ENCODE results near the gene RXRA. TPM values are rescaled to one million over a fixed set of nuclear protein-coding genes. Genes with fewer than 3 reads are reported as not detected.

The RXRA gene
- total RNA-seq, 2 donors from 2014 or later: 68.2 to 72.0 TPM

GRCh38 chr9:134462318-134462717 lies 136.1 kb downstream of the RXRA start:
- no peaks in the 10 kb centered on the region for H3K36me3 ChIP-seq
- no peaks in the 10 kb centered on the region for H3K9me3 ChIP-seq
- no peak overlapping the region for H3K4me3 ChIP-seq
- H3K4me1 ChIP-seq: no peaks in the 10 kb centered on the region
- intact Hi-C loops (cut with DNase I): no loop called here
- TF ChIP-seq CTCF (IDR thresholded peaks at IDR 0.05): no peak
- no peaks in the 10 kb centered on the region for H3K27me3 ChIP-seq
- no peak overlapping the region for H3K9ac ChIP-seq (ENCODE audit: low read depth in 2 of 2, low read length in 2 of 2)
- no peak overlapping the region for H3K27ac ChIP-seq
- DNase-seq: no peak

- intact Hi-C loops (cut with DNase I): no loop called here
- no peak for TF ChIP-seq CTCF (IDR thresholded peaks at IDR 0.05)
- no peak overlapping the region for H3K9ac ChIP-seq (ENCODE audit: low read depth in 2 of 2, low read length in 2 of 2)
- no peak overlapping the region for H3K27ac ChIP-seq
- no peaks in the 10 kb centered on the region for H3K27me3 ChIP-seq
- no peaks in the 10 kb centered on the region for H3K9me3 ChIP-seq
- no peak for DNase-seq
- H3K36me3 ChIP-seq: no peaks in the 10 kb centered on the region
- no peak overlapping the region for H3K4me3 ChIP-seq
- H3K4me1 ChIP-seq: no peaks in the 10 kb centered on the region
These were observed 137.0 kb downstream of the RXRA start for GRCh38 chr9:134463280-134463679.

- H3K36me3 ChIP-seq: no peaks in the 10 kb centered on the region
- no peak overlapping the region for H3K9ac ChIP-seq (ENCODE audit: low read depth in 2 of 2, low read length in 2 of 2)
- no peak for TF ChIP-seq CTCF (IDR thresholded peaks at IDR 0.05)
- H3K4me1 ChIP-seq: no peaks in the 10 kb centered on the region
- no peaks in the 10 kb centered on the region for H3K27me3 ChIP-seq
- intact Hi-C loops (cut with DNase I): no loop called here
- H3K4me3 ChIP-seq: no peak overlapping the region
- no peaks in the 10 kb centered on the region for H3K9me3 ChIP-seq
- no peak overlapping the region for H3K27ac ChIP-seq
- no peak for DNase-seq
These were observed 140.8 kb downstream of the RXRA start for GRCh38 chr9:134466869-134467616.

- Histone ChIP-seq H3K27ac (no peak overlapping the region), H3K9ac (ENCODE audit: low read depth in 2 of 2, low read length in 2 of 2) (no peak overlapping the region), H3K36me3 (no peaks in the 10 kb centered on the region), H3K27me3 (no peaks in the 10 kb centered on the region), H3K4me1 (no peaks in the 10 kb centered on the region), H3K4me3 (no peak overlapping the region), H3K9me3 (no peaks in the 10 kb centered on the region)
- no peak for TF ChIP-seq CTCF (IDR thresholded peaks at IDR 0.05)
- no peak for DNase-seq
- intact Hi-C loops (cut with DNase I): no loop called here
These were observed 142.1 kb downstream of the RXRA start for GRCh38 chr9:134468358-134468757.

GRCh38 chr9:134469041-134469875 lies 143.0 kb downstream of the RXRA start:
- no peak for TF ChIP-seq CTCF (IDR thresholded peaks at IDR 0.05)
- no peak overlapping the region for H3K4me3 ChIP-seq
- intact Hi-C loops (cut with DNase I): no loop called here
- H3K27me3 ChIP-seq: no peaks in the 10 kb centered on the region
- DNase-seq: no peak
- no peaks in the 10 kb centered on the region for H3K4me1 ChIP-seq
- no peaks in the 10 kb centered on the region for H3K9me3 ChIP-seq
- H3K27ac ChIP-seq: no peak overlapping the region
- H3K9ac ChIP-seq (ENCODE audit: low read depth in 2 of 2, low read length in 2 of 2): no peak overlapping the region
- no peaks in the 10 kb centered on the region for H3K36me3 ChIP-seq
